Motor neuron (in vitro differentiated cells): ENCODE measurements around the gene SETD1B. TPM values are rescaled to one million over a fixed set of nuclear protein-coding genes. Genes with fewer than 3 reads are reported as not detected.

Experiments
- ATAC-seq, 8 experiments: fragments of 200-7000 bp; cut with Tn5 transposase; replicated peaks in 6 of 8; 2 replicates each; pipeline ENCODE4 v1.8.0; 2021; ENCODE audit warnings: mild to moderate bottlenecking in 8 of 8, moderate library complexity in 8 of 8
- H3K27ac ChIP-seq, 2 donors: fragments of 250-450 bp; sonication (Bioruptor Pico); 2 replicates each; pipeline ENCODE4 v1.9.0; 2021; ENCODE audit warnings: antibody characterized with exemption in 2 of 2, mild to moderate bottlenecking in 2 of 2, moderate library complexity in 1 of 2
- H3K4me1 ChIP-seq, 2 donors: fragments of 250-450 bp; sonication (Bioruptor Pico); replicated peaks in 1 of 2; 2 replicates each; pipeline ENCODE4 v1.6.1; 2021; ENCODE audit warnings: antibody characterized with exemption in 2 of 2, mild to moderate bottlenecking in 2 of 2, moderate library complexity in 1 of 2
- H3K4me3 ChIP-seq, 5 donors: fragments of 250-450 bp; sonication (Bioruptor Pico); 2 replicates each; pipeline ENCODE4 v1.9.0; 2021; ENCODE audit warnings: antibody characterized with exemption in 5 of 5, mild to moderate bottlenecking in 5 of 5, moderate library complexity in 4 of 5
- WGBS, 10 experiments: fragments of 450-650 bp; shearing (Covaris generic); methylation state at CpG; one replicate each; pipeline ENCODE4 v1.0.0; 2022; 5-methylcytosine and 5-hydroxymethylcytosine counted together
- in situ Hi-C, 9 experiments: fragments of 400-800 bp; cut with MboI; loops; one replicate each; pipeline ENCODE4 v1.15.0; 2021; ENCODE audit warnings: low sequenced_read_pairs in 9 of 9, low pct_unique_long_range_greater_than_20kb in 2 of 9; ENCODE audit not compliant: unreplicated experiment in 9 of 9
- total RNA-seq, 8 experiments: library from RNA; unstranded; fragments of 300-600 nt; gene quantifications; 2 replicates each; pipeline versions ENCODE4 v1.2.3 to v1.2.4, GENCODE V29; 2022

The SETD1B gene
- total RNA-seq, 8 experiments from 2014 or later: 3.1 to 16.2 (median 5.0) TPM

- Histone ChIP-seq H3K27ac (peak overlapping the region; percentile 98 to 100), H3K4me3 (peak overlapping the region; percentile 54 to 92 (median 57)), H3K4me1 (peaks cover 41 to 42% of the 10 kb centered on the region in 2 donors)
- 0 to 31% (median 24%) methylated on average over 1 to 7 of the region's 30 CpGs; no CpG with 5 or more reads in 6 of the 10 experiments for WGBS, 10 experiments
- in situ Hi-C loops: loop anchor here in 3 of 9 experiments (10.0 to 25.0 kb wide), 2 partner anchors 94 to 112 kb away; no protein-coding TSS in a partner anchor
- ATAC-seq: peak; percentile 2 to 24 (median 10)
These were observed 4.5 kb upstream of the SETD1B start for GRCh38 chr12:121799156-121799841.

GRCh38 chr12:121799842-121800693 lies 3.7 kb upstream of the SETD1B start:
- in situ Hi-C loops: loop anchor here in 3 of 9 experiments (10.0 to 25.0 kb wide), 2 partner anchors 95 to 113 kb away; no protein-coding TSS in a partner anchor
- peak; percentile 20 to 46 (median 31) for ATAC-seq
- Histone ChIP-seq H3K4me1 (peaks cover 33 to 34% of the 10 kb centered on the region in 2 donors), H3K4me3 (peak overlapping the region; percentile 54 to 92 (median 57)), H3K27ac (peak overlapping the region; percentile 98 to 100)
- WGBS, 10 experiments: 0% methylated on average over 1 of the region's 84 CpGs; no CpG with 5 or more reads in 9 of the 10 experiments

GRCh38 chr12:121800694-121801594 lies 2.9 kb upstream of the SETD1B start:
- Histone ChIP-seq H3K4me3 (peak overlapping the region; percentile 54 to 92 (median 57)), H3K4me1 (peaks cover 26 to 31% of the 10 kb centered on the region in 2 donors), H3K27ac (peak overlapping the region; percentile 98 to 100)
- 0 to 10% (median 0%) methylated on average over 1 to 15 of the region's 86 CpGs; no CpG with 5 or more reads in 4 of the 10 experiments for WGBS, 10 experiments
- ATAC-seq: peak in 2 of 8 experiments; percentile 1
- in situ Hi-C loops: no loop called here

GRCh38 chr12:121801595-121802484 lies 2.0 kb upstream of the SETD1B start:
- Histone ChIP-seq H3K4me3 (peak overlapping the region; percentile 54 to 92 (median 57)), H3K27ac (peak overlapping the region; percentile 98 to 100), H3K4me1 (peaks cover 20 to 25% of the 10 kb centered on the region in 2 donors)
- ATAC-seq: no peak
- WGBS, 10 experiments: 0 to 5% (median 1%) methylated on average over 4 to 17 of the region's 18 CpGs
- in situ Hi-C loops: no loop called here

GRCh38 chr12:121802485-121802842 lies 1.3 kb upstream of the SETD1B start:
- peak overlapping the region; percentile 98 to 100 for H3K27ac ChIP-seq
- in situ Hi-C loops: no loop called here
- WGBS, 10 experiments: 0 to 9% (median 0%) methylated on average over 1 of the region's 1 CpG; no CpG with 5 or more reads in 1 of the 10 experiments
- peak overlapping the region; percentile 54 to 92 (median 57) for H3K4me3 ChIP-seq
- ATAC-seq: no peak
- H3K4me1 ChIP-seq: peaks cover 21 to 25% of the 10 kb centered on the region in 2 donors

GRCh38 chr12:121802843-121803698 lies 738 bp upstream of the SETD1B start:
- ATAC-seq: peak; percentile 19 to 51 (median 34)
- peak overlapping the region; percentile 98 to 100 for H3K27ac ChIP-seq
- H3K4me3 ChIP-seq: peak overlapping the region; percentile 54 to 92 (median 57)
- in situ Hi-C loops: no loop called here
- H3K4me1 ChIP-seq: peaks cover 16 to 19% of the 10 kb centered on the region in 2 donors
- WGBS, 10 experiments: 0 to 4% (median 1%) methylated on average over 1 to 24 of the region's 65 CpGs; no CpG with 5 or more reads in 3 of the 10 experiments

GRCh38 chr12:121804417-121805111 lies 755 bp downstream of the SETD1B start:
- peaks cover 7% of the 10 kb centered on the region in 2 donors for H3K4me1 ChIP-seq
- in situ Hi-C loops: no loop called here
- no peak for ATAC-seq
- WGBS, 10 experiments: 0% methylated on average over 5 of the region's 63 CpGs; no CpG with 5 or more reads in 9 of the 10 experiments
- peak overlapping the region; percentile 98 to 100 for H3K27ac ChIP-seq
- peak overlapping the region; percentile 54 to 92 (median 57) for H3K4me3 ChIP-seq

- Histone ChIP-seq H3K27ac (peak overlapping the region; percentile 98 to 100), H3K4me1 (peaks cover 7% of the 10 kb centered on the region in 2 donors), H3K4me3 (peak overlapping the region; percentile 54 to 92 (median 57))
- 0 to 5% (median 0%) methylated on average over 1 to 28 of the region's 45 CpGs; no CpG with 5 or more reads in 2 of the 10 experiments for WGBS, 10 experiments
- in situ Hi-C loops: no loop called here
- no peak for ATAC-seq
These were observed 1.6 kb downstream of the SETD1B start for GRCh38 chr12:121805171-121806008.

- 0% methylated on average over 2 of the region's 16 CpGs; no CpG with 5 or more reads in 9 of the 10 experiments for WGBS, 10 experiments
- in situ Hi-C loops: no loop called here
- Histone ChIP-seq H3K4me1 (peaks cover 8 to 13% of the 10 kb centered on the region in 2 donors), H3K4me3 (peak overlapping the region; percentile 54 to 92 (median 57)), H3K27ac (peak overlapping the region; percentile 59 to 100)
- ATAC-seq: peak in 1 of 8 experiments; percentile 2
These were observed 2.3 kb downstream of the SETD1B start for GRCh38 chr12:121806009-121806545.
